Activated CD8-positive, alpha-beta memory T cell treated with anti-CD3 and anti-CD28 coated beads for 1 hour (primary cell): ENCODE measurements around the gene PXK.
A peak's percentile ranks its signal among the peaks of the same experiment; 100 is the strongest.
"Not testable (repeated sequence)": the region's sequence is repeated elsewhere in the genome, so short reads cannot be mapped to it uniquely, and the experiment has no call there.

Source experiments
- DNase-seq, 2 donors: peaks; one replicate each; pipeline ENCODE4 v3.0.0-alpha.2; 2020; ENCODE audit warnings: low read depth in 1 of 2; ENCODE audit errors: extremely low read depth in 1 of 2

Gene PXK

DNA sequence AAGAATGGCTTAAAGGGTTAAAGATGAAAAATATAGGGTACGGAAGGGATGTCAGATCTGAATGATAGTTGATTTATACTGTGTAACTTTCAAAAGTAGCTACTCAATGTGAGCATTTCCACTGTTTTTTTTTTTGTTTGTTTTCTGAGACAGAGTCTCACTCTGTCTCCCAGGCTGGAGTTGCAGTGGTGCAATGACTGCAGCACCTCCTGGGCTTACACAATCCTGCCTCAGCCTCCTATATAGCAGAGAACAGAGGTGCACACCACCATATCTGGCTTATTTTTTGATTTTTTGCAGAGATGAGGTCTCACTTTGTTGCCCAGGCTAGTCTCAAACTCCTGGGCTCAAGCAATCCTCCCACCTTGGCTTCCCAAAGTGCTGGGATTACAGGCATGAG, 9.9 kb upstream of the PXK start:
- no peak for DNase-seq

DNA sequence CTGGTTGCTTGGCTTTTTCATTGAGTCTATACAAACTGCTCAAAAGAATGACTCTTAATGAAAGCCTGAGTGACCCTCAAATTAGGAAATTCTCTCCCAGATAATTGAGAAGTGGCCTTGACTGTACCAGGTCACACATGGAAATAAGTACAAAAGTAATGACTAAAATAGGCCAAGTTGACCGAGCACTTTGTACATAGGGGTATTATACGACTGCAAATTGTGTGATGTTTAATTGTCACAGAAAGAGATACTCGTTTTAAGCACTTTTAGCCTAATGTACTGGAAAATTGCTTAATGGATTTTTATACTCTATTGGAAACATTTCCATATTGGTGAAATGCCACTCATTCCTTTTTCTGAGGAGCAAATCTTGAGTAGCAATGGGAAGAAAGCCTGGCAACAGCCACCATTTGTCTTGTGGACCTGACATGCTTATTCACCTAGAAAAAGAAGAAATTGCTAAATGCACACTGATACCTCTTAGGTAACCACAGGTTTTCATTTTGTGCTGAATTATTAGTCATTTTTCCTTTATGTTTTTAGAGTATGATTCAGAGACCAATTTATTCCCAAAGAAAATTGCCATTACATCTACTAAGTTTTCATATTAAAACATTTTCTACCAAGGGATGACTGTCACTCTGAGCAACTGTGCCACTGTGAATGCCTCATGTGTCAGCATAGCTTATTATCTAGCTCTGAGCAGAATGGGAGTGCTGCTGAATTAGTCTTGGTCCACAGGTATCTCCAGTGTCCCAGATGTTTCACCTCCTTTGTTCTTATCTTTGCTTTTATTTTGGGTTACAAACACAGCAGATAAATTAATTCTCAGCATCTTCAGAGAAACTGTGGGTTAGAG, 8.9 kb upstream of the PXK start:
- DNase-seq = no peak

DNA sequence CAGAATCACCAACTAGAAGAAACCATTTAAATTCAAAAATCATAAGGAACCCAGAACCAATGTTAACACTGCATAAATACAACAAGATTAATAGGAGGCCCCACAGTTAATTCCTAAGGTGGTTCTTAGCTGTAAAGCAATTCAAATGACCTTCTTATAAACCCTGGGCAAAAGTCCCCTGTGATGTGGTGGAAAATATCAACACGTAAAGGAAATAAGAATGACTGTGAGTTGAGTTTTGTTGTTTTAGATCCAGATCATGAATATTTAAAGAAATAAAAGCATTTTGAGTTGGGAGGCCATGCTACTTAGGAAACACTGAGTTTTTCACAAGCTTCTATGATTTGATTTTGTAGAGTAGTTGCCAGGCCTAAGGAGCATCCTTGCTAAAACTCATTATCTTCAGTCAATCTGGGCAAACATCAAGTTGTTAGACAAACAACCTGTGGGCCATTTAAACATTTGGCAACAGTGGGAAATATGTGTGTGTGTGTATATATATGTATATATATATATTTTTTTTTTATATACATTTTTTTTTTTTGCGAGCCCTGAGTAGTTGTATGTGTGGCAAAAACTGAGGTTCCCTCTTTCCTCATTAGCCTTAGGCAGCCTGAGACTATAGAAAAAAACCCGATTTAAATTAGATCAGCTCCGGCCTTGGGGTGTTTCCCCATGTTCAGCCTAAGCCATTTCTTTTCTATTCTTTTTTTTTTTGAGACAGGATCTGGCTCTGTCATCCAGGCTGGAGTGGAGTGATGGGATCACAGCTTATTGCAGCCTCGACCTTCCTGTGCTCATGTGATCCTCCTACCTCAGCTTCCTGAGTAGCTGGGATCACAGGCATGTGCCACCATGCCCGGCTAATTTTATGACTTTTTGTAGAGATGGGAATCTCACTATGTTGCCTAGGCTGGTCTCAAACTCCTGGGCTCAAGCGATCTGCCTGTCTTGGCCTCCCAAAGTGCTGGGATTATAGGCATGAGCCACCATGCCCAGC, 8.0 kb upstream of the PXK start:
- DNase-seq = no peak

DNA sequence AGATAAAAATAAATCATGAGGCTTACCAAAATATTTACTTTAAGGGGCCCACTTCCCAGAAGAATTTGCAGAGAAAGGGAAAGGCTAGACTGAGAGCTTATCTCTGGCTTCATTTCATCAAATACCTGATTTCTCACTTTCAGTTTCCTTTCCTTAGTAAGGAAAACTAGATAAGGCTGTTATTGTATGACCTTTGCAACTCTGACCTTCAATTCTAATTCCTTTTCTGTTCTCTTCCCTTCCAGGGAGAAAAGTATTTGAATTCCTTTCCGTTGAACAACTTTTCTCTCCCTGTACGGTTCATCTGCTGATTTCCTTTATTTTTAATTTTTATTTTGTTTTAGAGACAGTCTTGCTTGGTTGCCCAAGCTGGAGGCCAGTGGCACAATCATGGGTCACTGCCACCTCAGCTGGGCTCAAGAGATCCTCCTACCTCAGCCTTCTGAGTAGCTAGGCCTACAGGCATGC, 7.1 kb upstream of the PXK start:
- no peak for DNase-seq

DNA sequence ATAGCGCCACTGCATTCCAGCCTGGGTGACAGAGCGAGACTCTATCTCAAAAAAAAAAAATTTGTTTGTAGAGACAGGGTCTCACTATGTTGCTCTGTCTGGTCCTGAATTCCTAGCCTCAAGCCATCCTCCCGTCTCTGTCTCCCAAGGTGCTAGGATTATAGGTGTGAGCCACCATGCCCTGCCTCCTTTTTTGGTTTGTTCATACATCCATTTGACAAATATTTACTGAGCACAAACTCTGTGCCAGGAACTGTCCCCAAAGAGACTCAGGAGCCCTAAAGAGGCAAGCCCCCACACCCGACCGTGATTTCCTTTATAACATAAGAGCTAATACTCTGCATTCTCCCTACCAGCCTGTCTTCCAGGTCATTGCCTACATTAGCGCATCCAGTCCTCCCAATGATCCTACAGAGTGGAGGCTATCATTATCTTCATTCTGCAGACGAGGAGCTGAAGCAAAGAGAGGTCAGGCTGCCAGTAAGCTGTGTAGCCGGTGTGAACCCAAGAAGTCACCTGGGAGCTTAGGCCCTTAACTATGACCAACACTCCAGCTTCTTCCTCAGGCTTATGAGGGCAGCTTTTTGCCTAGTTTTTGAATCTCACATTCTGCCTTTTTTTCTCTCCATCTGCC, 6.3 kb upstream of the PXK start:
- no peak for DNase-seq

DNA sequence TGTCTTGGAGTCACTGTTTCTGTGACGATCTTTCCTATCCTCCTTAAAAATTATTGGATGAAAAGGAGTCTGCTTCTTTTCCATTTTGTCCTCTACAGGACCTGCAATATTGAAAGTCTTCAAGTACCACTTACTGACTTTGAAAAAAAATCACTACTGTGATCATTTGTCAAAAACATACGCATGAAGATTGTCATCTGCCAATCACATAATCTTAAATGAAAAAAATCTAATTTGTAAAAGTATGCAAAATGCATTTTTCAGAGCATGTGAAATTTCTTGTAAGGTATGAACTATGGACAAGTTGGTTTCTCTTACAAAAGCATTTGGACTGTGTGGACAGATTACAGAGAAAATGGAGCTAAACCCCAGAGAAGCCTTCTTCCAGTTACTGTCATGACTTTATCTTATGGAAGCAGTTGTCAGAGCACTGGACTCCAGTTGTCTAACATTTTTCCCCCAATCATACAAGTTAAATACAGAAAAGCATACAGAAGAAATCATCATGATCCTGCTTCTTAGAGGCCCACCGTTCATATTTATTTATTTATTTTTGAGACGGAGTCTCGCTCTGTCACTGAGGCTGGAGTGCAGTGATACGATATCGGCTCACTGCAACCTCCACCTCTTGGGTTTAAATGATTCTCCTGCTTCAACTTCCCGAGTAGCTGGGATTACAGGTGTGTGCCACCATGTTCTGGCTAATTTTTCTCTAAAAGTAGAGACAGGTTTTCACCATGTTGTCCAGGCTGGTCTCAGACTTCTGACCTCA, 3.4 kb upstream of the PXK start:
- no peak for DNase-seq

DNA sequence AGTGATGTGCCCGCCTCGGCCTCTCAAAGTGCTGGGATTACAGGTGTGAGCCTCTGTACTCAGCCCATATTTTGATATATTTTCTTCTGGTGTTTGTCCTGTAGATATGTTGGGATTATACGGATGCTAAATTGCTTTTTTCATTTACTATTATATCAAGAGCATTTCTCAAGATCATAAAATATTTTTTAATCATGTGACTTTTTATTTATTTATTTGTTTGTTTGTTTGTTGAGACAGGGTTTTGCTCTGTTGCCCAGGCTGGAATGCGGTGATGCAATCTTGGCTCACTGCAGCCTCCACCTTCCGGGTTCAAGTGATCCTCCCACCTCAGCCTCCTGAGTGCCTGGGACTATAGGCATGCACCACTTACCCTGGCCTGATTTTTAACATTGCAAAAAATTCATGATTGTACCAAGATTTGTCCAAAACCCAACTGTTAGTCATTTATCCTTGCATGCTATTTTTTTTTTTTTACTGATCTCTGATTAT, 2.7 kb upstream of the PXK start:
- DNase-seq = no peak

DNA sequence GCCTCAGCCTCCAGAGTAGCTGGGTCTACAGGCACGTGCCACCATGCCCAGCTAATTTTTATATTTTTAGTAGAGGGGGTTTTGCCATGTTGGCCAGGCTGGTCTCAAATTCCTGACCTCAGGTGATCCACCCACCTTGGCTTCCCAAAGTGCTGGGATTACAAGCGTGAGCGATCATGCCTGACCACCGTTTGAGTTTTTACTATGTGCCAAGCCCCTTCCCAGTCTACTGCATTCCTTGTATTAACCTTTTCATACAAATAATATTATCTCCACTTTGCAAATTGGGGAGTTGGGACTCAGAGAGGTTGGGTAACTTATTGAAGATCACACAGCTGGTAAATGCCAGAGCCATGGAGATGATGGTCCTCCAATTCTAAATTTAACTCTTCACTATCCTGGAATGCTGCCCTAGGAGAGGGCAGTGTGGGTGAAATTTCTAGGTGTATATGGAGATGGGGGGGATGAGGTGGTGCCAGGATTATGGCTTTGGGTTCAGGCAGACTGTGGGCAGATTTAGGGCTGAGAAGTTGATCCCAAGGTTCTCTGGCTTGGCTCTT, 1.0 kb upstream of the PXK start:
- no peak for DNase-seq

DNA sequence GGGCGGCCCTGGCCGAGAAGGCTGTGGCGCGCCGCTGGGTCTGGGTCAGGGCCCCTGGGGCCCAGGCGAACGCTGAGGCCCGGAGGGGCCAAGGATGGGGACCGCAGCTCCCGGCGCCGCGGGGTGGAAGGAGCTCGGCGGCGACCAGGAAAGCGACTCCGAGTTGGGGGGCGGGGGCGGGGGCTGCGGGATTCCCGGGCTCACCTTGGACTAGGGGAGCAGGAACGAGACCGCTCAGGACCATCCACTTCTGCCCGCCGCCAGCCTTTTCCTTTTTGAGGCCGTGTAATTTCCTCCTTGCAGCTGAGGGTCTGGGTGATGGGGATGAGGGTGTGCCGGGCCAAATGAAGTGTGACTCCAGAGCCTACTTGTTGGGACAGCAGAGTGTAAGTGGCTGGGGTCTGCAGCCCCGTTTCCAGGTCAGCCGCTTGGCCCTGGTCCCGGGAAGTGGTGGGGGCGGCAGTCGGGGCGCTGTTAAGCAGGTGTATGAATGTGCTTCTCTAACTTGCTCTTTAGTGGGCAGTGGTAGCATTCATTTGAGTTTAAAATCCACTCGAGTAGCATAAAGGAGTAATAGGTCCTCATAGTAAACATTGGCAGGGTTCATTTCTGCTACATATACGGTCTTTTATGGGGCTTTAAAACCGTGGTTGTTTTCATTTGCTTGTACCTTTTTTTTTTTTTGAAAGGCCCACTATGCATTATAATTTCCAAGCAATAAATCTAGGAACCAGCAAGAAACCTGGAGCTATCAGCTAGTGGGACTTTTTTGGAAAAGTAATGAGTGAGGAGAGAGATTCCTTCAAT, 717 bp downstream of the PXK start:
- peak in 1 of 2 donors; percentile 14 for DNase-seq

DNA sequence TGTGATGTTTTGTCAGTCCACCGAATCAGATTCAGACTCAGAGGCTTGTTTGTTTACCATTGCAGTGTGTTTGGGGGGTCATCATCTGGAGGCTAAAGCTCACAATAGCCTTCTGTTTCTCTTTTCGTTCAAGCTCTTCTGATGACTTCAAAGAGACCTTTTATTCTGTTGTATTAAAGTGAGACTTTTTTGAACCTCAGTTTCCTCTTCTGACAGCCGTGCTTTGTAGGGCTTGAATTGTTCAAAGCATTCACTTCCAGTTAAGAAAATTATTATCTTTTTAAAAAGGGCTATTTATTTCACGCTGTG, 1.3 kb downstream of the PXK start:
- no peak for DNase-seq

DNA sequence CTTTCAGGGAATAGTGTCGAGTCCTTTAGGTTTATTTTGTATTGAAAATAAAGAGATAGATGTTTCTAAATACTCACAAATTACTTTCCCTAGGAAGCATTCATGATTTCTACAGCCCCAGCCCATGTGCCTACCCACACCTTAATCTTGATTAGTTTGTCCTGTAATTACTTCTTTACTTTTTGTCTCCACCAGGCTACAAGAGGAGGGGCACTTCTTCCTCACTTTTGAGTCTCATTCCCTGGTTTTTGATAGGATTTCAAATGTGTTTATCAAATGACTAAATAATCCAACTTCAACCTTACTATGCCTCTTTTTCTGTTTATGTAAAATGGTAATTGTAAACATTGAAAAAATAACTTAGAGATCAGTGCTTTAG, 1.8 kb downstream of the PXK start:
- no peak for DNase-seq

DNA sequence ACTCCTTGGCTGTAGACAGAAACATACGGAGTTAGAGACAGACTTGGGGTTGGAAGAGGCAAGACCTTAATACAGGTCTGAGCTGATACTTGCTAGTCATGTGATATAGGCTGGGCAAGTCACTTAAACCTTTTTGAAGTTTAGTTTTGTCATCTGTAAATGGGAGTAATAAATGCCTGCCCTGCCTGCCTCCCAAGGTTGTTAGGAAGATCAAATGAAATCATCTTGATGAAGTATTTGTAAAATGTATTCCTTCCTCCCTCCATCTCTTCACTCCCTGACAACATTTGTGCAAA, 2.9 kb downstream of the PXK start:
- no peak for DNase-seq

DNA sequence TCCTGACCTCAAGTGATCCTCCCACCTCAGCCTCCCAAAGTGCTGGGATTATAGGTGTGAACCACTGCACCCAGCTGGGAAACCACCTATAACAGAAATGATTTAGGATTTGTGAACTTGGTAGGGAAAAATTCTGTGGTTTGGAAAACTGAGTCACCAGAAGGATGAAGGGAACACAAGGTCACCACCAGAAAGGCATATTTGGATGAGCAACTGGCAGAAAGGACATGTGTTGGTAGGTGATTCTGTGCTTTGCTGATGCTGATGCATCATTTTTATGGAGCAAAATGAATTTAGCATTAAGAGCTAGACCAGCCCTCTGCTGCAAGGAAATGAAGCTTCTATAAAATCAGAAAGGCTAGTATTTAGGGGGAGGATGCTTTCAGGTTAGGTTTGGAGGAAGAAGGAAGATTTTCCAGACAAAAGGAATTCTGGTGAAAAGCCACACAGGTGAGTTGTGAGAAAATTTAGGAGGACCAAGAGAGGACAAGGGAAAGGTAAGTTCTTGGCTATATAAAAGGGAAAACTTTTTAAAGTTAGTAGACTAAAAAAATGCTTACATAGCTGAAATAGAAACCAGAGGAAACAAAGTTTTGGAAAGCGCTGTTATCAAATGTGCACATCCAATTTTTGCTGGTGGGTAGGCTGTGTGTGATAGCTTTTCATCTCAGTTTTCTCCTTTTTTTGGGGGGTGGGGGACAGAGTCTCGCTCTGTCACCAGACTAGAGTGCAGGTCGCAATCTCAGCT, 3.6 kb downstream of the PXK start:
- no peak for DNase-seq

DNA sequence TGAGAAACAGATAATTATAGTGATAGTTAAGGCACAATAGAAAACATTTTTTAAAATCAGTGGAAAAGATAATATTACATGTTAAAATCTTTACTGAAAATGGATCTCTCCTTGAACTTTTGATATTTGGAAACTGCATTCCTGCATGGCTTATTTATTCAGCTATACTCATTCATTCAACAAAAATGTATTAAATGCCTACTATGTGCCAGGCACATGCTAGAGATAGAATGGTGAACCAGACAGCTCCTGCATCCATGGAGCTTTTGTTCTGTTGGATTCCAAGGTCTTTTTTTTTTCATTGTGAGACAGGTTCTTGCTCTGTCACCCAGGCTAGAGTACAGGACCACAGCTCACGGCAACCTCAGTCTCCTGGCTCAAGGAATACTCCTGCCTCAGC, 4.5 kb downstream of the PXK start:
- DNase-seq = no peak

DNA sequence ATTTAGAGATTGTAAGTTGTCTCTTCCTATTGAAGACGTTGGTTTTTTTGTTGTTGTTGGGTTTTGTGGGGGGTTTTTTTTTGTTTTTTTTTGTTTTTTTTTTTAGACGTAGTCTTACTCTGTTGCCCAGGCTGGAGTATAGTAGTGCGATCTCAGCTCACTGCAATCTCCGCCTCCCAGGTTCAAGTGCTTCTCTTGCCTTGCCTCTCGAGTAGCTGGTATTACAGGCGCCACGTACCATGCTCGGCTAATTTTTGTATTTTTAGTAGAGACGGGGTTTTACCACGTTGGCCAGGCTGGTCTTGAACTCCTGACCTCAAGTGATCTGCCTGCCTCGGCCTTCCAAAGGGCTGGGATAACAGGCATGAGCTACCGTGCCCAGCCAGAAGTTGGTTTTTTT, 6.5 kb downstream of the PXK start:
- not testable (repeated sequence) for DNase-seq

DNA sequence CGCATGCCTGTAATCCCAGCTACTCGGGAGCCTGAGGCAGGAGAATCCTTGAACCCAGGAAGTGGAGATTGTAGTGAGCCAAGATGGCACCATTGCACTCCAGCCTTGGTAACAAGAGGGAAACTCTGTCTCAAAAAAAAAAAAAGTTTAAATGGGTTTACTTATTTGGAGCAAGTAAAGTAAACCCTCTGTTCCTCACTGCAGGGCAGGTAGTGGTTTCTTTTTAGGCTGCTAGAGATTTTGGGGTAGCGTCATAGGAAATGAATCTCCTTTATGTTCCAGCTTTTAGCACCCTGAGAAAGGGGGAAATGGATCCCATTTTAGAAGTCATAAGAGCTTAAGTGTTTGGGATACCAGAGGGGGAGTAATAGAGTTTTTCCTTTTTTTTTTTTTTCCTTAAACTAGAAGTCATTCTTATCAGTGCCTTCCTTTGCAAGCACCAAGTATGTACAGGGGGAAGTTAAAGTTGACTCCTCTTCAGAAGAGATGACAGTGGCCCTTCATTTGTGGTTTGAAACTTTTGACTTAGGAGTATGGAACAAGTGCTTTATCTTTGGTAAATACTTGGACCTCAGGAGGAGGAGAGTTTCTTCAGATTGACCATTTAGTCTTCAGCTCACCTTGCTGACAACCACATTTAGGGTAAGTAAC, 8.0 kb downstream of the PXK start:
- no peak for DNase-seq

DNA sequence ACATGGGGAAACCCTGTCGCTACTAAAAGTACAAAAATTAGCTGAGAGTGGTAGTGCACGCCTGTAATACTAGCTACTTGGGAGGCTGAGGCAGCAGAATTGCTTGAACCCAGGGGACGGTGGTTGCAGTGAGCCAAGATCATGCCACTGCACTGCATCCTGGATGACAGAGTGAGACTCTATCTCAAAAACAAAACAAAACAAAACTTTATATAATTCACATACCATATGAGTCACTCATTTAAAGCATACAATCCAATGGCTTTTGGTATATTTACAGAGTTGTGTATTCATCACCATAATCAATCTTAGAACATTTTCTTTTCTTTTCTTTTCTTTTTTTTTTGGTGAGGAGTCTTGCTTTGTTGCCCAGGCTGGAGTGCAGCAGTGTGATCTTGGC, 8.7 kb downstream of the PXK start:
- no peak for DNase-seq

DNA sequence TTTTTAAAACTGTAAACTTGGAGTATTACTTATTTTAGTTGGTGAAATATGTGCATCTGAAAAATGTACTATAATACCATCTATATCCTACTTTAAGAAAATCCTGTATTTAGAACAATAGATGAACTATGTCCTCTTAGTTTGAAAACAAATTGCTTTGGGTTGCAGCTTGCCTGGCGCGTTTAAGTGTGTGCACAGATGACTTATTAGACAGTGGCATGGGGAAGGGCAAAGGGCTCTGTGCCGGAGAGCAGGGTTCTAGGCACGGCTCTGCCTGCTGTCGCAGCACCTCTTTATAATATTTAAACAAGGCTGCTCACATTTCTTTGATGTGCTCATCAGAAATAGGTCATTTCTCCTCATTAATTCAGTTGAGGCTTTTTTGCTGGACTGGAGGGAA, 10.0 kb downstream of the PXK start:
- DNase-seq = no peak
